IMR-90 (cell line): ENCODE data around the gene PRR23C. TPM values are rescaled to one million over a fixed set of nuclear protein-coding genes. Genes with fewer than 3 reads are reported as not detected.

ENCODE experiments used
- ATAC-seq: fragments of 200-7000 bp; cut with Tn5 transposase; 2 replicates; pipeline ENCODE4 v1.9.1; 2020; ENCODE audit warnings: low read depth, mild to moderate bottlenecking, moderate library complexity
- BruUV-seq: library from RNA; stranded (reverse); fragments of 400-500 nt; replicated peaks from 2 replicates; lab custom pipeline; 2021; lab: Mats Ljungman, UMichigan
- CTCF ChIA-PET: fragments of 300-600 bp; formaldehyde crosslinking; extraction: SDS; loops from one replicate; lab custom pipeline; 2021; ENCODE audit warnings: antibody characterized with exemption; lab: Yijun Ruan, JAX
- POLR2A ChIA-PET: fragments of 300-600 bp; sonication (Branson Sonifier 250); formaldehyde crosslinking; loops from one replicate; lab custom pipeline; 2022; ENCODE audit warnings: antibody characterized with exemption; ENCODE audit not compliant: unreplicated experiment; lab: Charles Lee
- DNase-seq: peaks from one replicate; pipeline ENCODE4 v3.0.0; 2013
- H2AFZ ChIP-seq: replicated peaks from 2 replicates; pipeline ENCODE3; 2013; ENCODE audit warnings: low read length, mild to moderate bottlenecking; ENCODE audit not compliant: poor library complexity
- H2AK5ac ChIP-seq: 2 replicates; pipeline ENCODE4 v1.6.1; 2013; ENCODE audit warnings: low read depth, low read length, inconsistent platforms
- H2AK9ac ChIP-seq: replicated peaks from 2 replicates; pipeline ENCODE3; 2013; ENCODE audit warnings: mild to moderate bottlenecking, low read depth, low read length, moderate library complexity; ENCODE audit not compliant: poor library complexity
- H2BK120ac ChIP-seq: 2 replicates; pipeline ENCODE4 v1.6.1; 2013; ENCODE audit warnings: low read depth, low read length, inconsistent platforms
- H2BK15ac ChIP-seq: 3 replicates; pipeline ENCODE4 v1.6.1; 2013; ENCODE audit warnings: low read depth, low read length, inconsistent platforms
- H2BK20ac ChIP-seq: 2 replicates; pipeline ENCODE4 v1.6.1; 2013; ENCODE audit warnings: low read depth, mild to moderate bottlenecking, inconsistent platforms, low read length, moderate library complexity
- H2BK5ac ChIP-seq: 2 replicates; pipeline ENCODE4 v1.6.1; 2013; ENCODE audit warnings: mild to moderate bottlenecking, low read depth, low read length, inconsistent platforms; ENCODE audit not compliant: poor library complexity, severe bottlenecking
- H3K14ac ChIP-seq: replicated peaks from 2 replicates; pipeline ENCODE4 v1.6.1; 2013; ENCODE audit warnings: low read depth, low read length, inconsistent platforms
- H3K18ac ChIP-seq: 2 replicates; pipeline ENCODE4 v1.6.1; 2013; ENCODE audit warnings: low read depth, low read length, control low read depth
- H3K23ac ChIP-seq: 2 replicates; pipeline ENCODE4 v1.6.1; 2013; ENCODE audit warnings: low read depth, low read length, inconsistent platforms
- H3K27ac ChIP-seq: 2 replicates; pipeline ENCODE4 v1.5.1; 2013; ENCODE audit warnings: mild to moderate bottlenecking, control low read depth, low read length; ENCODE audit not compliant: insufficient read depth
- H3K27me3 ChIP-seq: 2 replicates; pipeline ENCODE4 v1.6.1; 2013; ENCODE audit warnings: low read length; ENCODE audit not compliant: control insufficient read depth, insufficient read depth
- H3K36me3 ChIP-seq: 2 replicates; pipeline ENCODE4 v1.6.1; 2013; ENCODE audit warnings: low read length, mixed read lengths; ENCODE audit not compliant: control insufficient read depth, insufficient read depth
- H3K4ac ChIP-seq: 2 replicates; pipeline ENCODE4 v1.6.1; 2013; ENCODE audit warnings: low read depth, low read length, inconsistent platforms
- H3K4me1 ChIP-seq: 2 replicates; pipeline ENCODE4 v1.6.1; 2013; ENCODE audit warnings: low read length, mixed read lengths; ENCODE audit not compliant: control insufficient read depth, insufficient read depth
- H3K4me2 ChIP-seq: 2 replicates; pipeline ENCODE4 v1.6.1; 2013; ENCODE audit warnings: low read depth, mild to moderate bottlenecking, control low read depth, low read length, moderate library complexity
- H3K4me3 ChIP-seq: 2 replicates; pipeline ENCODE4 v1.5.1; 2013; ENCODE audit warnings: low read depth, mild to moderate bottlenecking, control low read depth, low read length, moderate library complexity; ENCODE audit not compliant: insufficient read depth
- H3K56ac ChIP-seq: 2 replicates; pipeline ENCODE4 v1.6.1; 2013; ENCODE audit warnings: low read length, inconsistent platforms; ENCODE audit not compliant: insufficient read depth; ENCODE audit errors: extremely low read depth
- H3K79me1 ChIP-seq, 2 experiments: 2 replicates each; pipeline ENCODE4 v1.6.1; 2013; ENCODE audit warnings: low read length in 2 of 2, inconsistent platforms in 1 of 2, low read depth in 1 of 2
- H3K9ac ChIP-seq: 2 replicates; pipeline ENCODE4 v1.6.1; 2013; ENCODE audit warnings: low read depth, low read length, control low read depth
- H3K9me1 ChIP-seq: 2 replicates; pipeline ENCODE4 v1.6.1; 2013; ENCODE audit warnings: low read length, inconsistent platforms; ENCODE audit not compliant: insufficient read depth
- H3K9me3 ChIP-seq: 2 replicates; pipeline ENCODE4 v1.6.1; 2013; ENCODE audit warnings: low read length; ENCODE audit not compliant: control insufficient read depth, insufficient read depth
- H4K20me1 ChIP-seq: 2 replicates; pipeline ENCODE4 v1.6.1; 2013; ENCODE audit warnings: low read length, inconsistent platforms; ENCODE audit not compliant: insufficient read depth
- H4K5ac ChIP-seq: 2 replicates; pipeline ENCODE4 v1.6.1; 2013; ENCODE audit warnings: mild to moderate bottlenecking, low read depth, low read length, control low read depth
- H4K8ac ChIP-seq, 2 experiments: 2 replicates each; pipeline ENCODE4 v1.6.1; 2013; ENCODE audit warnings: low read depth in 2 of 2, low read length in 2 of 2, control low read depth in 1 of 2, inconsistent platforms in 1 of 2
- H4K91ac ChIP-seq: 2 replicates; pipeline ENCODE4 v1.6.1; 2013; ENCODE audit warnings: low read depth, low read length, inconsistent platforms; ENCODE audit not compliant: insufficient read depth
- CTCF ChIP-seq: conservative IDR thresholded peaks from 2 replicates; pipeline ENCODE4 v1.5.1; 2012; ENCODE audit warnings: mild to moderate bottlenecking, low read depth, low read length, improper control_type of control experiment
- MAFK ChIP-seq: IDR thresholded peaks from 2 replicates; pipeline ENCODE4 v1.6.1; 2012; ENCODE audit warnings: low read depth, low read length, improper control_type of control experiment
- MAZ ChIP-seq: IDR thresholded peaks from 2 replicates; pipeline ENCODE4 v1.6.1; 2012; ENCODE audit warnings: low read depth, mild to moderate bottlenecking, low read length, improper control_type of control experiment, moderate library complexity, borderline replicate concordance
- MXI1 ChIP-seq: IDR thresholded peaks from 2 replicates; pipeline ENCODE4 v1.6.1; 2012; ENCODE audit warnings: low read depth, mild to moderate bottlenecking, low read length, moderate library complexity, borderline replicate concordance
- POLR2A ChIP-seq: IDR thresholded peaks from 2 replicates; pipeline ENCODE4 v1.6.1; 2012; ENCODE audit warnings: mild to moderate bottlenecking, low read depth, low read length
- RAD21 ChIP-seq: IDR thresholded peaks from 2 replicates; pipeline ENCODE4 v1.6.1; 2012; ENCODE audit warnings: low read length, improper control_type of control experiment
- RFX5 ChIP-seq: IDR thresholded peaks from 2 replicates; pipeline ENCODE4 v1.8.0; 2012; ENCODE audit warnings: low read depth, mild to moderate bottlenecking, low read length, moderate library complexity
- USF2 ChIP-seq: fragments of 150-350 bp; IDR thresholded peaks from 2 replicates; pipeline ENCODE4 v1.6.1; 2017; ENCODE audit warnings: mild to moderate bottlenecking, antibody characterized with exemption, low read length, low read depth
- WGBS, 2 experiments: methylation state at CpG; one replicate each; pipeline versions ENCODE4 v1.1.5 to v1.1.7; 2013; ENCODE audit warnings: missing lambda C conversion rate in 2 of 2; ENCODE audit not compliant: insufficient read length in 1 of 2; ENCODE audit errors: extremely low coverage in 2 of 2; 5-methylcytosine and 5-hydroxymethylcytosine counted together
- dilution Hi-C: fragments of 300-500 bp; cut with HindIII; formaldehyde crosslinking; loops from one replicate; pipeline ENCODE4 v1.14.3; 2018; ENCODE audit warnings: low sequenced_read_pairs; ENCODE audit not compliant: unreplicated experiment
- in situ Hi-C: fragments of 300-500 bp; cut with MboI; formaldehyde crosslinking; loops from 3 replicates; pipeline ENCODE4 v1.14.3; 2019; ENCODE audit warnings: low sequenced_read_pairs, inconsistent platforms, mixed read lengths
- intact Hi-C: fragments of 100-400 bp; cut with micrococcal nuclease; formaldehyde crosslinking; loops from 2 replicates; pipeline ENCODE4 v1.10.0; 2022
- polyA plus RNA-seq, 3 experiments: library from polyadenylated mRNA; depleted of rRNA; stranded (reverse); fragments of >200 nt; gene quantifications; 2 replicates each; pipeline ENCODE4 v1.2.3, GENCODE V29; 2012; ENCODE audit warnings: low replicate concordance in 1 of 3
- total RNA-seq: library from RNA; depleted of rRNA; stranded (reverse); fragments of >200 nt; gene quantifications from 2 replicates; pipeline ENCODE4 v1.2.3, GENCODE V29; 2012

PRR23C gene
- total and polyA plus RNA-seq, 2 of the 4 experiments (the other 2 are of a cell fraction), result not detected

DNA sequence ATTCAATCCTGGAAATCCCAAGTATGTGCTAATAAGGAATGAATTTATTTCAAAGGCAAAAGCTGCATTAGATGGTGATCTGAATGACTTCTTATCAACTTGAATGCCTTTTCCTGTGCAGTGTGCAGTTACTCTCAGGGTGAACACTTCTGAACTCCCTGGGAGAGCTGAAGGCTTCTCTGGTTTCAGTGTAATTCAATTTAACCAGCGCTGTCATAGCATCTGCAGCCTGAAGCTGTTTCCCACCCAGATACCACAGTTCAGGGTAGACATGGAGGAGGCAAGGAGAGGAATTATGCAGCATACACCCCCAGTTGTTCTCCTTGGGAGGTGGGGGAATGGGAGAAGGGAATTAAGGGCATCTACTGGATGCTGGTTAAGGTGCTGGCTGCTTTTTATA is 49.1 kb upstream of the PRR23C start:
- Histone ChIP-seq H3K79me1 (no peaks in the 10 kb centered on the region), H3K56ac (no peak overlapping the region), H4K8ac (no peak overlapping the region), H3K9me3 (no peaks in the 10 kb centered on the region; the same call in 1 of the 2 replicates), H3K18ac (no peak overlapping the region), H2AK5ac (no peak overlapping the region), H3K4me1 (no peaks in the 10 kb centered on the region), H2BK5ac (no peak overlapping the region), H2BK120ac (no peak overlapping the region), H3K27me3 (peaks cover 1% of the 10 kb centered on the region; the same call in 1 of the 2 replicates), H3K4ac (no peak overlapping the region), H2BK15ac (no peak overlapping the region), H2AK9ac (no peak overlapping the region), H4K5ac (no peak overlapping the region), H3K36me3 (no peaks in the 10 kb centered on the region), H2BK20ac (no peak overlapping the region), H3K9ac (no peak overlapping the region), H3K4me2 (no peak overlapping the region), H4K91ac (no peak overlapping the region), H4K20me1 (no peaks in the 10 kb centered on the region), H3K9me1 (no peaks in the 10 kb centered on the region), H3K4me3 (no peak overlapping the region), H3K23ac (no peak overlapping the region), H3K27ac (no peak overlapping the region), H2AFZ (no peak overlapping the region), H3K14ac (no peak overlapping the region)
- TF ChIP-seq USF2 (no peak), POLR2A (no peak), RAD21 (no peak), MAZ (no peak), MXI1 (no peak), CTCF (no peak), MAFK (no peak), RFX5 (no peak)
- ChIA-PET CTCF (no interaction called here), POLR2A (no interaction called here)
- intact Hi-C loops, result no loop called here
- no CpG with 5 or more reads among the region's 1 CpG for WGBS, 2 experiments
- in situ Hi-C loops, result no loop called here
- ATAC-seq, result no peak
- DNase-seq, result no peak
- BruUV-seq, result no TSS peak
- dilution Hi-C loops, result no loop called here
